GM21786 (cell line): ENCODE data around the gene GPC6.

Experiments
- ATAC-seq: cut with Tn5 transposase; IDR thresholded peaks from one replicate; pipeline ENCODE4 v1.9.1; 2021; ENCODE audit not compliant: unreplicated experiment

Gene GPC6

DNA sequence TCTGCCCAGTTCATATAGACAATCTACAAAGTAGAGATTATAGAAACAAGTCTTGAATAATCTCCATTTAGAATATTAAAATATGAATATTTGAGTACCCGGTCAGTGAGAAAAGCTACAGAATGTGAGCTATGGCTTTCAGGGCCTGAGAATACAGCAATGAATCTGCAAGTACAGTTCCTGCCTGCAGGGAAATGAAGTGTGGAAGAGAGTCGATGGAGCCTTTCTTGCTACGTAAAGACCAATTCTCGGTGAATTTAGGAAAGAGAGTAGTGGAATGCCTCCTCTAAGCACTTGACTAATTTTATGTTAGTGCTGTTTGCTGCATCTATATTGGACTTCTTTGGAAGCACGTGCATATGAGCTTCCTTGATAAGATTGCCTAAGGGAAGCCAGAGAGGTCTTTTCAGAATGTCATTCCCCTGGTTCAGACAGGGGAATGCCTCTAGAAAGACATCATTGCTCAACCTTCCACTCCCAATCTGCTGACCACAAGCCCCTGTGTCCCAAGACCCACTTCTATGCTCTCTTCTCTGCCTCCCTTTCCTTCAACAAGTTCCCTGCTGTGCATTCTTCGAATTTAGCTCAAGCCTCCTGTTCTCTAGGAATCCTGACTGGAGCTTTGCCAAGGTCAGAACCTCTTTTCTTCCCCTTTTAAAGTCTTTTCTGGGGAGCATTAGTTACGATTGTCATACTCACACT is 41.9 kb downstream of the GPC6 start:
- ATAC-seq: no peak

GRCh38 chr13:93270769-93271742 is 44.4 kb downstream of the GPC6 start:
- peak; percentile 36 for ATAC-seq

- ATAC-seq: peak; percentile 78
Measured at GRCh38 chr13:93279982-93280381, 53.4 kb downstream of the GPC6 start.

- ATAC-seq: no peak
Measured at GRCh38 chr13:93280688-93281087, 54.1 kb downstream of the GPC6 start.

DNA sequence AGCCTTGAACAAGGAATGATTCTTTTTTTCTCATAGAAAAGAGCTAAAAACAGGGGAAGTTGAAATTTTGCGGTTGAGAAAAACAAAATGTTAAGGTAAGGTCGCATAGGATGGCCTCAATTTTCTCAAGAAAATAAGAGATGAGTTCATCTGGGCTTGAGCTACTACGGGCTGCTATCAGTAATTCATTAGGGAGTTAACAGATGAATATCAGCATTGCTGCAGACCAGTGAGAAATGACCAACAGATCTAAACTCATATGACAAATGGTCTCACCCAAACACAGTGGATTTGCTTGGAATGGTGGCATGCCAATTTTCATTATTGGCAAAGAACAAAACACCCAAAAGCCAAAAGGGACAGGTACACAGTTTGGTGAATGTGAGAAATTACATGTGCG is 56.6 kb downstream of the GPC6 start:
- no peak for ATAC-seq

DNA sequence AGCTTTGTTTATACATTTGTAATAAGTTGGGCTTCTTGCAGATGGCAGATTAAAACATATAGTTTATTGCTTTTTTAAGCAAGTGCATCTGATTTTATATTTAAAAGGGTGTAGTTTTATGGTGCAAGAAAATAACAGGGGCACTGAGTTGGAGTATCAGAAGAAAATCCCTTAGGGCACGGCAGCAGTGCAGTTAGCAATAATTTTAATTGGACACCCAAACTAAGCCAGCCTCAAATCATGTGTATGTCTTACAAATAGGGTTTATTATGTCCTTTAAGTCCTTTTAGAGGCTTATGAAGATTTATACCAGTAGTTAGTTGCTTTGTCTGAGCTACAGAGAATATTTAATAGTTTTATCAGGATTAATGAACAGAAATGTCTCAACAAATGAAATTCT is 57.5 kb downstream of the GPC6 start:
- no peak for ATAC-seq

DNA sequence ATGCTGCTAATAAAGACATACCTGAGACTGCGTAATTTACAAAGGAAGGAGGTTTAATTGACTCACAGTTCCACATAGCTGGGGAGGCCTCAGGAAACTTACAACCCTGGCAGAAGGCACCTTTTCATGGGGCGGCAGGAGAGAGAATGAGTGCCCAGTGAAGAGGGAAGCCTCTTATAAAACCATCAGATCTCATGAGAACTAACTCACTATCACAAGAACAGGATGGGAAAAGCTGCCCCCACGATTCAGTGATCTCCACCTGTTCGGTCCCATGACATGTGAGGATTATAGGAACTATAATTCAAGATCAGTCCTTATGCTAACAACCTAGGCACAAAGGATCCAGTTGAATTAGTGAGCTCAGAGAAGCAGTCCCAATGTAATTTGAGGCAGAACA is 59.4 kb downstream of the GPC6 start:
- ATAC-seq: no peak

GRCh38 chr13:93289053-93289452 is 62.4 kb downstream of the GPC6 start:
- ATAC-seq: no peak

GRCh38 chr13:93289842-93290241 is 63.2 kb downstream of the GPC6 start:
- no peak for ATAC-seq

- ATAC-seq: no peak
Measured at GRCh38 chr13:93290503-93290902, 63.9 kb downstream of the GPC6 start.

DNA sequence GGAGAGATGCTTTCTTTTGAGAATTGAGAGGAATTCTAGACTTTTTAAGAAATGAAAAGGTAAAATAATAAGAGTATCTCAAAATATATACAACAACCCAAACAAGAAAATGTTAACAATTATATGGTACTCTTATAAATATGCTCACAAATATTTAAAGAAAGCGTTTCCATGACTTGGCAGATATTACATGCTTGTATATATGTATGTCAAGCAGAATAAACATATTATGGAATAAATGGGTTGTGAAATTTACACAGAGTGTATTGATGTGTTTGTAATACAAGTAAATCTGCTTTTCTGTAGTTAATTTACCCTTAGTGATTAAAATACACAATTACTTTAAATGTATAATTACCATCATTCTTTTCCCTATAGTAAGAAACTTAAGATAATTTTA is 65.8 kb downstream of the GPC6 start:
- no peak for ATAC-seq

DNA sequence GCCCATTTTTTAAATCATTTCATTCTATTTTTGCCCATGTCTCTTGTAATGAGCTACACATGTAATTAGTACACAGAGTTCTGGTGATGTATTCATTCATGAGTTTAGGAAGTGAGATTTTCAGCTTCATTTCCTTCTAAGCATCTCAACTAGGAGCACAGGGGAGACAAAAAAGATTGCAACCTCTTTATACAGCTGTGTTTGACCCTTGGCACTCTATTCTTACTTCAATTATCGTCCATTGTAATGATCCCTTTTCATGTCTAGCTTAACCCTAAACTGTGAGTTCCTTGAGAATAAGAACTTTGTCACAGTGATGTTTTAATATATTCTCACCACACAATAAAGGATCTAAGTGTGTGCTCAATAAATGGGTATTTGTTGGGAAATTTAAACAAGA is 67.1 kb downstream of the GPC6 start:
- ATAC-seq: no peak

DNA sequence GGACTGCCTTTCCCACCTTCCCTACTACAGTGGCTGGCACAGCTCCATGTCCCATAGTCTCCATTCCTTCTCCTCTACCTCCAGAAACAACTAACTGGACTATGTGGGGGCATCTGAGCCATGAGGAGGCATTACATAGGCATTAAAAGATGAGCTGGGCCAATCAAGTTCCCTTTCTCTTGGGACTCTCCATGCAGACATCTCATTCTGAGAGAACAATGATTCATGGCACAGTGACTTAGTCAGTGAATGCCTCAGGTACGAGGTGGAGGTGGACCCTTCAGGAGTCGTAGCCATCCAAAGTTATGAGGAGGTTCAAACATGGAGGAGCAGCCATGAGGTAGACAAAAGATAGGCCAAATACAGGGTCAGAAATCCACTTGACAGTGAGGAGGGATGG is 70.0 kb downstream of the GPC6 start:
- no peak for ATAC-seq

- ATAC-seq: no peak
Measured at GRCh38 chr13:93298713-93299112, 72.1 kb downstream of the GPC6 start.

GRCh38 chr13:93304134-93304533 is 77.5 kb downstream of the GPC6 start:
- ATAC-seq: no peak

GRCh38 chr13:93304868-93305613 is 78.4 kb downstream of the GPC6 start:
- ATAC-seq: no peak

- no peak for ATAC-seq
Measured at GRCh38 chr13:93305886-93306285, 79.3 kb downstream of the GPC6 start.

DNA sequence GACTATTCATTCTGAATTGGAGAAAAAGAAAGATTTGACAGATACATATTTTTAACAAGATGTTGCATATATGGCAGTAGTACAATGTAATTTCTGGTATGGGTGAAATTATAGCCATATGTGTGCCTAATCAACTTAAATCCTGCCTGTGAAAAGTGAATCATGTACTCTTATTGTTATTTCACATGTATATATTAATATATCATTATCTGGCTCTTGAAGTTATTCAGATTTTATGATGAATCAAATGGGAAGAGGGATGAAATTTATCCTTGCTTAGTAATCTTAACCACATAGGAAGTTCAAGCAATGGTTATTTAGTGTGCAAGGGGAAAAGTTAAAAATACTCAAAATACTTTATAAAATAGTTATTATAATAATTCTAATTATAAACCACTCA is 80.5 kb downstream of the GPC6 start:
- ATAC-seq: no peak

- no peak for ATAC-seq
Measured at GRCh38 chr13:93307651-93308050, 81.0 kb downstream of the GPC6 start.

DNA sequence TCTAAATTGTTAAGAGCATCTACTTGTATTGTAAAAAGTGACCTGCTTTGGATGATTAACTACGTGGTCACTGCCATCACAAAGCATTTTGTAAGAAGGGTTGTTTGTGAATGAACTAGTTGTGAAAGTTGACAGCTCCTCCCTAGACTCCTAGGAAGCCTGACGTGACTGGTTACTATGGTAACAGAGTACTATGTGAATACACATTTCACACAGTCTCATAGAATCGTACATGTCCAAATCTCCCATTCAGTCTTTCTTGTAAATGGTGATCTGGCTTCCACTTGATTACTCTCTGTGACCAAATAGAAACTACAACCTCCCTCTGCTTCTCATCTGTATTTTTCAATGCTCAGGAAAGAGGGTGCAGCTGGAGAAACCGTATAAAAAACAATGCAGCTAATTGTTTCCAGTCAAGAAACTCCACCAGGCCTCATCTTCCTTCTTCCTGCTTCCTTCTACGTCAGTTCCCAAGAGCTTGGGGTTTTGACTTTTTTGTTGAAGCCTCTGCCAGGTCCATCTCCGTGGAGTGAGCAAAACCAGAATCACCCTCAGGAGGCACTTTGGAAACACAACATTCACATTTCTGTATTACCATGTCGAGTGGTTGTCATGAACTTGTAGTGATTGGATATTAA is 83.4 kb downstream of the GPC6 start:
- ATAC-seq: no peak

- no peak for ATAC-seq
Measured at GRCh38 chr13:93316841-93317240, 90.2 kb downstream of the GPC6 start.
